HG02623 (cell line): ENCODE measurements around the gene TNFRSF9.
"Not testable (repeated sequence)": the region's sequence is repeated elsewhere in the genome, so short reads cannot be mapped to it uniquely, and the experiment has no call there.

Source experiments
- ATAC-seq: cut with Tn5 transposase; IDR thresholded peaks from one replicate; pipeline ENCODE4 v1.9.1; 2021; ENCODE audit warnings: moderate library complexity; ENCODE audit not compliant: unreplicated experiment

Gene TNFRSF9

GRCh38 chr1:7961216-7962013 lies 20.8 kb upstream of the TNFRSF9 start, which contains the start of gene PARK7:
TSS of gene PARK7 (plus strand) at chr1:7961711. CDS start at chr1:7962786, 1,075 bp downstream.
- ATAC-seq = peak; percentile 88

- ATAC-seq = no peak
Observed at GRCh38 chr1:7960867-7961215, 20.2 kb upstream of the TNFRSF9 start.

- no peak for ATAC-seq
Observed at GRCh38 chr1:7960165-7960564, 19.5 kb upstream of the TNFRSF9 start.

GRCh38 chr1:7956218-7957032 lies 15.8 kb upstream of the TNFRSF9 start:
- no peak for ATAC-seq

- ATAC-seq = no peak
Observed at GRCh38 chr1:7954683-7955082, 14.0 kb upstream of the TNFRSF9 start.

GRCh38 chr1:7953850-7954609 lies 13.4 kb upstream of the TNFRSF9 start:
- peak; percentile 94 for ATAC-seq

- ATAC-seq = not testable (repeated sequence)
Observed at GRCh38 chr1:7952791-7953190, 12.2 kb upstream of the TNFRSF9 start.

GRCh38 chr1:7948960-7949359 lies 8.3 kb upstream of the TNFRSF9 start:
- ATAC-seq = no peak

- ATAC-seq = no peak
Observed at GRCh38 chr1:7943251-7943650, 2.6 kb upstream of the TNFRSF9 start.

GRCh38 chr1:7942214-7942921 lies 1.7 kb upstream of the TNFRSF9 start:
- no peak for ATAC-seq

GRCh38 chr1:7941437-7941793 lies 776 bp upstream of the TNFRSF9 start:
- no peak for ATAC-seq

GRCh38 chr1:7940034-7940433 lies 605 bp downstream of the TNFRSF9 start:
- no peak for ATAC-seq

- ATAC-seq = no peak
Observed at GRCh38 chr1:7938070-7938469, 2.6 kb downstream of the TNFRSF9 start.

GRCh38 chr1:7932524-7933138 lies 8.0 kb downstream of the TNFRSF9 start:
- ATAC-seq = no peak

GRCh38 chr1:7931446-7931812 lies 9.2 kb downstream of the TNFRSF9 start:
- ATAC-seq = no peak

- no peak for ATAC-seq
Observed at GRCh38 chr1:7930645-7931445, 9.8 kb downstream of the TNFRSF9 start.

GRCh38 chr1:7929637-7930036 lies 11.0 kb downstream of the TNFRSF9 start:
- no peak for ATAC-seq

GRCh38 chr1:7928247-7928646 lies 12.4 kb downstream of the TNFRSF9 start:
- ATAC-seq = no peak

GRCh38 chr1:7927061-7927460 lies 13.6 kb downstream of the TNFRSF9 start:
- not testable (repeated sequence) for ATAC-seq

- no peak for ATAC-seq
Observed at GRCh38 chr1:7922301-7922700, 18.3 kb downstream of the TNFRSF9 start.
